Pancreas (tissue), 10 donors: ENCODE results near the gene EXOSC6. TPM values are rescaled to one million over a fixed set of nuclear protein-coding genes. Genes with fewer than 3 reads are reported as not detected.
"Not testable (repeated sequence)": the region's sequence is repeated elsewhere in the genome, so short reads cannot be mapped to it uniquely, and the experiment has no call there.

Experiments
- ATAC-seq, 4 donors: fragments of 200-7000 bp; cut with Tn5 transposase; one replicate each; pipeline versions ENCODE4 v1.8.0 to v1.9.1; 2020; ENCODE audit warnings: mild to moderate bottlenecking in 4 of 4, moderate library complexity in 4 of 4
- DNase-seq, 6 donors: peaks; one replicate each; pipeline ENCODE4 v3.0.0-alpha.2; 2020
- FAIRE-seq: peaks from 2 replicates; lab custom pipeline; 2012; peaks lifted over from hg19 to GRCh38; lab: Jason Lieb, UNC
- H3K27ac ChIP-seq, 4 donors: fragments of 200-600 bp; sonication (generic); 1 replicate in 3 of 4; 2 replicates in 1 of 4; pipeline versions ENCODE4 v1.5.0 to v1.8.0; 2020
- H3K27me3 ChIP-seq, 4 donors: fragments of 200-600 bp; one replicate each; pipeline ENCODE4 v1.8.0; 2021
- H3K36me3 ChIP-seq, 3 donors: fragments of 200-600 bp; sonication (generic) in 1 of 3; one replicate each; pipeline versions ENCODE4 v1.5.0 to v1.8.0; 2020 to 2021
- H3K4me1 ChIP-seq, 3 donors: fragments of 200-600 bp; one replicate each; pipeline ENCODE4 v1.8.0; 2021
- H3K4me3 ChIP-seq, 4 donors: fragments of 200-600 bp; sonication (generic) in 2 of 4; one replicate each; pipeline versions ENCODE4 v1.5.0 to v1.8.0; 2020 to 2021
- H3K9me3 ChIP-seq, 4 donors: fragments of 200-600 bp; one replicate each; pipeline ENCODE4 v1.8.0; 2021
- CTCF ChIP-seq, 4 donors: fragments of 200-600 bp; sonication (generic) in 3 of 4; IDR thresholded peaks; one replicate each; pipeline versions ENCODE4 v1.5.0 to v1.8.0; 2021; ENCODE audit warnings: antibody characterized with exemption in 4 of 4
- WGBS, 2 donors: extraction: QIAGEN DNeasy Blood & Tissue Kit; methylation state at CpG; one replicate each; pipeline ENCODE4 v1.1.7; 2013; 5-methylcytosine and 5-hydroxymethylcytosine counted together
- intact Hi-C, 3 donors: fragments of 100-400 bp; cut with DNase I; formaldehyde crosslinking; loops; one replicate each; pipeline versions ENCODE4 v1.11.1 to v1.14.2; 2022
- polyA plus RNA-seq, 2 donors: library from polyadenylated mRNA; stranded (reverse); fragments of 200-250 nt; gene quantifications; one replicate each; pipeline ENCODE4 v1.2.3, GENCODE V29; 2013
- total RNA-seq, 6 donors: library from RNA; stranded (reverse); fragmentation: NEBNext Ultra II Directional in 4 of 6; extraction: Animal tissue kit (Norgen Biotek cat#: 25700) in 4 of 6; gene quantifications; one replicate each; pipeline versions ENCODE4 v1.2.1 to v1.2.4, GENCODE V29; 2021 to 2023
- donor health status: healthy with polysubstance abuse.
- donor health status: DM: no; HTN: no; CAD: no; lungs with moderate emphysema.
- donor health status: DM: no; HTN: no; CAD: no.
- donor health status: control.
- donor health status: control.
- donor health status: Bipolar disorder and iron deficiency.
- donor health status: DM: yes; HTN: yes; CAD: no.
- donor health status: DM: no; HTN: no; CAD: no.
- donor health status: DM: no; HTN: no; CAD: no.
- donor health status: DM: yes; HTN: yes; CAD: no.

The EXOSC6 gene
- total and polyA plus RNA-seq, 8 donors, result 8.5 to 20.2 (median 9.9) TPM

DNA sequence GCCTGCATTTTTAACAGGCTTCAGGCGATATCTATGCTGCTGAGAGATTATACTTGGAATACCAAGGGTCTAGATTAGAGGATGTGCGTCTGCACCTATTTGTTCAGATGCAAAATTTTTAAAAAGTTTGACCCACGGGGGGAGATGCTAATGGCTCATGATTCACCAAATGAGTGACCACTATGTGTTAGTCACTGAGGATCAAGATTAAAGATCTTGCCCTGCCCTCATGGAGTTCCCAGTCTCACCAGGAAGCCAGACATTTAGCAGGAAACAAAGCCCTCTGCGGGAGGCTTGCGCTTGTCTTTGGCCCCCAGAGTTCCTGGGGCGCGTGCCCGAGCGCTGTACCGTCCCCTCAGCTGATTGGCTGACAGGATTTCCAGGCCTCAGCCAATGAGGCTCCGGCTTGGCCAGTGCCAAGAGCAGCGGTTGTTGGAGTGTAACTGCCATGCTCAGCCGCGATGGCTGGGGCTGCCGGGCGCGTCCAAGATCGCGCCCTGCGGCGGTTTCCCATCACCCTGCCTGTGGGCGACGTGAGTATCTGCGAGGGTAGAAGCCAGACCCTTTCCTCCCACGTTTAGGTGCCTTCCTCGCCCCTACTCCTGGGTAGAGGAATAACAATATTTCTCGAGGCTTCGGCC is 42.8 kb upstream of the EXOSC6 start:
- peaks cover 0 to 4% (median 4%) of the 10 kb centered on the region in 3 donors for H3K4me1 ChIP-seq
- H3K27ac ChIP-seq, result no peak overlapping the region
- 92 to 95% methylated on average over 28 of the region's 28 CpGs for WGBS, 2 donors
- no peaks in the 10 kb centered on the region for H3K27me3 ChIP-seq
- TF ChIP-seq CTCF (IDR thresholded peaks at IDR 0.05), result no peak
- no peaks in the 10 kb centered on the region for H3K36me3 ChIP-seq
- H3K4me3 ChIP-seq, result no peak overlapping the region
- intact Hi-C loops, result no loop called here
- ATAC-seq, result no peak
- H3K9me3 ChIP-seq, result no peaks in the 10 kb centered on the region
- FAIRE-seq, result no peak
- peak in 2 of 6 donors; percentile 30 to 52 for DNase-seq

GRCh38 chr16:70292148-70292547 is 40.4 kb upstream of the EXOSC6 start:
- DNase-seq, result peak in 1 of 6 donors; percentile 14
- ATAC-seq, H3K36me3 ChIP-seq, H3K4me1 ChIP-seq, H3K4me3 ChIP-seq, intact Hi-C loops, H3K27me3 ChIP-seq, H3K9me3 ChIP-seq, FAIRE-seq: not testable (repeated sequence)
- 57 to 64% methylated on average over 11 of the region's 11 CpGs for WGBS, 2 donors
- H3K27ac ChIP-seq, result peak overlapping the region in 1 of 4 donors; percentile 20

DNA sequence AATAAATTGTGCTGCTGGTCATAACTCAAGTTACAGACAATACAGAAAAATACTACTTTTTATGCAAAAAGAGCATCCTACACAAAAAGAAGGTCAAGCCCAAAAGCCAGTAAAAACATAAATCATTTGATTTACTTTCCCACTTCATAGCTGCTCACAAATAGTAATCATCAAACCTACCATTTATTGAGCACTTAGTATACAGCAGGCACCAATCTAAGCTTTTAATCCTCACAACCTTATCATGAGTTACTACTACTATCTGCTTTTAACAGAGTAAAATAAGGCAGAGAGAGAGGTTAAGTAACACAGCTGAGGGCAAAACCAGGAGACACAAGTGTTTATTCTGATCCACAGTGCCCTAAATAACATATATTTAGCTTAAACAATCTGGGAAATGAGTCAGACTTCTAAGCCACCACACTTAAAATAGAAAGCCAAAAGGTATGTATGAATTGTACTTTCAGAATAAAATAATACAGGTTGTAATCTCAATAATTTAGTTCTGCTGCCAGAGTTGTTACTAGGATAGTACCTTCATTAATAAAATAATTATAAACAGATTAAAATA is 39.3 kb upstream of the EXOSC6 start:
- Histone ChIP-seq H3K9me3 (no peaks in the 10 kb centered on the region), H3K27me3 (no peaks in the 10 kb centered on the region), H3K27ac (no peak overlapping the region), H3K4me1 (peaks cover 0 to 5% (median 0%) of the 10 kb centered on the region in 3 donors), H3K4me3 (no peak overlapping the region), H3K36me3 (no peaks in the 10 kb centered on the region)
- ATAC-seq (no peak), FAIRE-seq (no peak), DNase-seq (no peak)
- no peak for TF ChIP-seq CTCF (IDR thresholded peaks at IDR 0.05)
- intact Hi-C loops, result no loop called here

GRCh38 chr16:70289229-70290094 is 37.7 kb upstream of the EXOSC6 start, which contains the start of gene AARS1:
Gene AARS1, minus strand, starts transcription at chr16:70289506. Its CDS starts 6,743 bp downstream, at chr16:70282763.
- no peak for TF ChIP-seq CTCF (IDR thresholded peaks at IDR 0.05)
- FAIRE-seq (no peak), ATAC-seq (peak; percentile 94 to 98 (median 96)), DNase-seq (peak; percentile 94 to 99 (median 97))
- peak within 1 kb of the TSS; percentile 93 to 97 (median 96) for H3K27ac ChIP-seq
- intact Hi-C loops, result no loop called here
- no peaks in the 10 kb centered on the region for H3K9me3 ChIP-seq
- H3K4me1 ChIP-seq, result peaks cover 0 to 5% (median 0%) of the 10 kb centered on the region in 3 donors
- no peaks in the 10 kb centered on the region for H3K27me3 ChIP-seq
- no peaks in the 10 kb centered on the region for H3K36me3 ChIP-seq
- WGBS, 2 donors, result 1% methylated on average over 52 to 53 of the region's 53 CpGs
- H3K4me3 ChIP-seq, result peak within 1 kb of the TSS; percentile 73 to 95 (median 84)

DNA sequence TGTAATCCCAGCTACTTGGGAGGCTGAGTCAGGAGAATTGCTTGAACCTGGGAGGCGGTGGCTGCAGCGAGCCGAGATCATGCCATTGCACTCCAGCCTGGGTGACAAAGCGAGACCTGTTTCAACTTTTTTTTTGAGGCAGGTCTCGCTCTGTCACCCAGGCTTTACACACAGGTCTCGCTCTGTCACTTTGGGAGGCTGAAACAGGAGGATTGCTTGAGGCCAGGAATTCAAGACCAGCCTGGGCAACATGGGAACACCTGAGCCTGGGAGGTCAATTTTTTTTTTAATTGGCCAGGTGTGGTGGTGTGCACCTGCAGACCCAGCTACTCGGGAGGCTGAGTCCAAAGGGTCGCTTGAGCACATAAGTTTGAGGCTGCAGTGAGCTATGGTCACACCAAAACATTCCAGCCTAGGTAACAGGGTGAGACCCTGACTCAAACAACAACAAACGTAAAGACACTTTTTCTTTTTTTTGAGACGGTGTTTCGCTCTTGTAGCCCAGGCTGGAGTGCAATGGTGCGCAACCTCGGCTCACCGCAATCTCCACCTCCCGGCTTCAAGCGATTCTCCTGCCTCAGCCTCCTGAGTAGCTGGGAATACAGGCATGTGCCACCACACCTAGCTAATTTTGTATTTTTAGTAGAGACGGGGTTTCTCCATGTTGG is 35.7 kb upstream of the EXOSC6 start:
- 81 to 84% methylated on average over 17 of the region's 17 CpGs for WGBS, 2 donors
- DNase-seq, FAIRE-seq, H3K27me3 ChIP-seq, ATAC-seq, intact Hi-C loops, H3K9me3 ChIP-seq, H3K36me3 ChIP-seq, H3K4me1 ChIP-seq: not testable (repeated sequence)
- H3K27ac ChIP-seq, result peak overlapping the region in 1 of 4 donors; percentile 96
- H3K4me3 ChIP-seq, result peak overlapping the region in 3 of 4 donors; percentile 73 to 86 (median 81)
